Osteoblast (primary cell): ENCODE measurements around the gene GAS2L2. TPM values are rescaled to one million over a fixed set of nuclear protein-coding genes. Genes with fewer than 3 reads are reported as not detected.

Source experiments
- DNase-seq: peaks from one replicate; pipeline ENCODE4 v3.0.0; 2011; ENCODE audit warnings: low spot score, mixed read lengths; ENCODE audit not compliant: insufficient read length; ENCODE audit errors: missing footprints
- H2AFZ ChIP-seq: 2 replicates; pipeline ENCODE4 v1.6.0; 2011; ENCODE audit warnings: mild to moderate bottlenecking, low read length
- H3K27ac ChIP-seq: 2 replicates; pipeline ENCODE4 v1.5.1; 2011; ENCODE audit warnings: mild to moderate bottlenecking, low read depth, low read length, moderate library complexity
- H3K27me3 ChIP-seq: 2 replicates; pipeline ENCODE4 v1.6.0; 2012; ENCODE audit warnings: mild to moderate bottlenecking, control low read depth, inconsistent platforms, low read length, moderate library complexity; ENCODE audit not compliant: insufficient read depth
- H3K36me3 ChIP-seq: 2 replicates; pipeline ENCODE4 v1.5.1; 2011; ENCODE audit warnings: mild to moderate bottlenecking, low read length, control low read depth, moderate library complexity; ENCODE audit not compliant: insufficient read depth
- H3K4me1 ChIP-seq: 2 replicates; pipeline ENCODE4 v1.5.1; 2011; ENCODE audit warnings: mild to moderate bottlenecking, low read length, control low read depth, moderate library complexity; ENCODE audit not compliant: insufficient read depth
- H3K4me2 ChIP-seq: 2 replicates; pipeline ENCODE4 v1.6.0; 2011; ENCODE audit warnings: mild to moderate bottlenecking, low read length; ENCODE audit not compliant: insufficient read depth
- H3K4me3 ChIP-seq: fragments of 200-600 bp; sonication (generic); 3 replicates; pipeline ENCODE4 v1.5.1; 2012; ENCODE audit warnings: mild to moderate bottlenecking, low read length, inconsistent platforms; ENCODE audit not compliant: insufficient read depth
- H3K79me2 ChIP-seq: 2 replicates; pipeline ENCODE4 v1.6.0; 2012; ENCODE audit warnings: mild to moderate bottlenecking, low read length, control low read depth, inconsistent platforms; ENCODE audit not compliant: insufficient read depth
- H3K9me3 ChIP-seq: 2 replicates; pipeline ENCODE4 v1.5.1; 2011; ENCODE audit warnings: low read depth, low read length, control low read depth
- H4K20me1 ChIP-seq: 2 replicates; pipeline ENCODE4 v1.6.0; 2012; ENCODE audit warnings: mild to moderate bottlenecking, low read length, control low read depth; ENCODE audit not compliant: insufficient read depth
- CTCF ChIP-seq: IDR thresholded peaks from 2 replicates; pipeline ENCODE4 v1.5.1; 2011; ENCODE audit warnings: mild to moderate bottlenecking, low read depth, low read length, moderate library complexity; ENCODE audit errors: extremely low read depth
- total RNA-seq: library from RNA; depleted of rRNA; stranded (reverse); fragments of >200 nt; gene quantifications from 2 replicates; pipeline ENCODE4 v1.2.3, GENCODE V29; 2012

Gene GAS2L2
- total RNA-seq, 1 donor, result not detected

- H3K79me2 ChIP-seq, result no peaks in the 10 kb centered on the region
- TF ChIP-seq CTCF, result no peak
- H3K27me3 ChIP-seq, result peaks cover 35% of the 10 kb centered on the region
- H3K27ac ChIP-seq, result no peak overlapping the region
- no peak overlapping the region for H2AFZ ChIP-seq
- no peak overlapping the region for H3K4me3 ChIP-seq
- H3K4me2 ChIP-seq, result peak overlapping the region; percentile 28
- H3K4me1 ChIP-seq, result no peaks in the 10 kb centered on the region
- no peaks in the 10 kb centered on the region for H3K9me3 ChIP-seq
- peak; percentile 84 for DNase-seq
- H4K20me1 ChIP-seq, result peaks cover 4% of the 10 kb centered on the region
- H3K36me3 ChIP-seq, result no peaks in the 10 kb centered on the region
Observed at GRCh38 chr17:35749560-35750412, 3.3 kb downstream of the GAS2L2 start.

GRCh38 chr17:35748979-35749378 lies 4.1 kb downstream of the GAS2L2 start:
- Histone ChIP-seq H3K4me2 (no peak overlapping the region), H3K4me3 (no peak overlapping the region), H3K79me2 (no peaks in the 10 kb centered on the region), H3K36me3 (no peaks in the 10 kb centered on the region), H3K27ac (no peak overlapping the region), H3K4me1 (no peaks in the 10 kb centered on the region), H3K9me3 (no peaks in the 10 kb centered on the region), H2AFZ (no peak overlapping the region), H4K20me1 (peaks cover 4% of the 10 kb centered on the region), H3K27me3 (peaks cover 35% of the 10 kb centered on the region)
- peak; percentile 73 for DNase-seq
- TF ChIP-seq CTCF, result no peak

- no peak for TF ChIP-seq CTCF
- Histone ChIP-seq H3K4me2 (no peak overlapping the region), H3K9me3 (no peaks in the 10 kb centered on the region), H3K36me3 (no peaks in the 10 kb centered on the region), H3K27ac (no peak overlapping the region), H3K4me3 (no peak overlapping the region), H3K4me1 (no peaks in the 10 kb centered on the region), H4K20me1 (peaks cover 4% of the 10 kb centered on the region), H3K79me2 (no peaks in the 10 kb centered on the region), H3K27me3 (peaks cover 36% of the 10 kb centered on the region), H2AFZ (no peak overlapping the region)
- DNase-seq, result peak; percentile 80
Observed at GRCh38 chr17:35748341-35748841, 4.6 kb downstream of the GAS2L2 start.

GRCh38 chr17:35747540-35748017 lies 5.5 kb downstream of the GAS2L2 start:
- no peaks in the 10 kb centered on the region for H3K4me1 ChIP-seq
- peak; percentile 97 for DNase-seq
- H3K27me3 ChIP-seq, result peaks cover 41% of the 10 kb centered on the region
- H3K36me3 ChIP-seq, result no peaks in the 10 kb centered on the region
- no peak overlapping the region for H3K4me2 ChIP-seq
- no peak overlapping the region for H2AFZ ChIP-seq
- TF ChIP-seq CTCF, result peak; percentile 85
- H3K9me3 ChIP-seq, result no peaks in the 10 kb centered on the region
- H3K79me2 ChIP-seq, result no peaks in the 10 kb centered on the region
- no peak overlapping the region for H3K27ac ChIP-seq
- H3K4me3 ChIP-seq, result no peak overlapping the region
- peaks cover 4% of the 10 kb centered on the region for H4K20me1 ChIP-seq
